Endothelial cell of umbilical vein (primary cell): Measurements from ENCODE around the gene HK3. TPM values are rescaled to one million over a fixed set of nuclear protein-coding genes. Genes with fewer than 3 reads are reported as not detected.

Experiments used
- BruUV-seq: library from RNA; stranded (reverse); fragments of 400-500 nt; replicated peaks from 2 replicates; lab custom pipeline; 2021; lab: Mats Ljungman, UMichigan
- CTCF ChIA-PET: fragments of 300-600, 350-600 bp; sonication (Branson Sonifier 250); formaldehyde crosslinking; loops from one replicate; lab custom pipeline; 2021; ENCODE audit warnings: antibody characterized with exemption, inconsistent platforms; lab: Charles Lee
- POLR2A ChIA-PET: fragments of 300-600, 350-600 bp; sonication (Branson Sonifier 250); formaldehyde crosslinking; loops from one replicate; lab custom pipeline; 2021; ENCODE audit warnings: antibody characterized with exemption, inconsistent platforms; lab: Charles Lee
- DNase-seq: peaks from one replicate; pipeline ENCODE4 v3.0.0-alpha.2; 2011; ENCODE audit warnings: low read depth, low spot score
- FAIRE-seq: peaks from 2 replicates; lab custom pipeline; 2011; peaks lifted over from hg19 to GRCh38; lab: Jason Lieb, UNC
- H2AFZ ChIP-seq: 2 replicates; pipeline ENCODE4 v1.6.0; 2012; ENCODE audit warnings: low read depth, low read length, control low read depth, inconsistent platforms
- H3K27ac ChIP-seq: 2 replicates; pipeline ENCODE4 v1.5.1; 2011; ENCODE audit warnings: low read depth, mild to moderate bottlenecking, control low read depth, low read length, moderate library complexity; ENCODE audit not compliant: insufficient read depth
- H3K27me3 ChIP-seq, 2 experiments: 2 replicates each; pipeline versions ENCODE4 v1.6.0 to v1.6.1; 2011; ENCODE audit warnings: low read length in 2 of 2, mixed read lengths in 1 of 2; ENCODE audit not compliant: control insufficient read depth in 2 of 2, insufficient read depth in 2 of 2
- H3K36me3 ChIP-seq, 2 experiments: 2 replicates in 1 of 2; 3 replicates in 1 of 2; pipeline ENCODE4 v1.5.1; 2011; ENCODE audit warnings: low read length in 2 of 2, mild to moderate bottlenecking in 1 of 2, moderate library complexity in 1 of 2; ENCODE audit not compliant: control insufficient read depth in 2 of 2, insufficient read depth in 2 of 2; ENCODE audit errors: extremely low read depth in 1 of 2
- H3K4me1 ChIP-seq: 3 replicates; pipeline ENCODE4 v1.5.1; 2011; ENCODE audit warnings: mild to moderate bottlenecking, low read length; ENCODE audit not compliant: control insufficient read depth, insufficient read depth; ENCODE audit errors: extremely low read depth
- H3K4me2 ChIP-seq: 2 replicates; pipeline ENCODE4 v1.6.1; 2011; ENCODE audit warnings: low read length, control low read depth, mixed read lengths; ENCODE audit not compliant: insufficient read depth
- H3K4me3 ChIP-seq, 3 experiments: fragments of 200-600 bp in 1 of 3; sonication (generic), shearing (Covaris generic) in 1 of 3; replicated peaks in 1 of 3; 2 replicates each; pipeline ENCODE4 v1.5.1; 2011 to 2016; ENCODE audit warnings: control low read depth in 3 of 3, low read length in 3 of 3, mild to moderate bottlenecking in 2 of 3, inconsistent platforms in 1 of 3, low read depth in 1 of 3, moderate library complexity in 1 of 3; ENCODE audit not compliant: insufficient read depth in 1 of 3
- H3K79me2 ChIP-seq: 2 replicates; pipeline ENCODE4 v1.6.0; 2012; ENCODE audit warnings: low read length, inconsistent platforms; ENCODE audit not compliant: control insufficient read depth, insufficient read depth
- H3K9ac ChIP-seq: replicated peaks from 2 replicates; pipeline ENCODE3; 2011; ENCODE audit warnings: low read length, control low read depth; ENCODE audit not compliant: insufficient read depth; ENCODE audit errors: extremely low read depth
- H3K9me1 ChIP-seq: replicated peaks from 3 replicates; pipeline ENCODE4 v1.6.0; 2011; ENCODE audit warnings: mild to moderate bottlenecking, low read length; ENCODE audit not compliant: control insufficient read depth, insufficient read depth; ENCODE audit errors: extremely low read depth
- H3K9me3 ChIP-seq: replicated peaks from 2 replicates; pipeline ENCODE4 v1.5.1; 2012; ENCODE audit warnings: low read length, inconsistent platforms; ENCODE audit not compliant: control insufficient read depth, insufficient read depth
- H4K20me1 ChIP-seq: replicated peaks from 2 replicates; pipeline ENCODE3; 2011; ENCODE audit warnings: mild to moderate bottlenecking, low read length; ENCODE audit not compliant: control insufficient read depth, insufficient read depth; ENCODE audit errors: extremely low read depth
- CTCF ChIP-seq, 2 donors: IDR thresholded peaks; 1 replicate in 1 of 2; 2 replicates in 1 of 2; pipeline ENCODE4 v1.5.1; 2011; ENCODE audit warnings: low read length in 2 of 2, mild to moderate bottlenecking in 2 of 2, moderate library complexity in 2 of 2, control low read depth in 1 of 2, inconsistent platforms in 1 of 2, low read depth in 1 of 2; ENCODE audit not compliant: insufficient read depth in 1 of 2; ENCODE audit errors: extremely low read depth in 1 of 2
- EZH2 ChIP-seq: IDR thresholded peaks from 2 replicates; pipeline ENCODE4 v1.6.1; 2012; ENCODE audit warnings: borderline replicate concordance, low read depth, mild to moderate bottlenecking, moderate library complexity, low read length, inconsistent platforms; ENCODE audit not compliant: severe bottlenecking
- FOS ChIP-seq: IDR thresholded peaks from 2 replicates; pipeline ENCODE4 v1.6.1; 2011; ENCODE audit warnings: mild to moderate bottlenecking, low read length, moderate library complexity, borderline replicate concordance; ENCODE audit not compliant: insufficient read depth
- GATA2 ChIP-seq: IDR thresholded peaks from 2 replicates; pipeline ENCODE4 v1.7.0; 2011; ENCODE audit warnings: low read depth, mild to moderate bottlenecking, moderate library complexity, mixed read lengths, low read length; ENCODE audit not compliant: insufficient read length, insufficient read depth
- JUN ChIP-seq: IDR thresholded peaks from 2 replicates; pipeline ENCODE4 v1.6.1; 2011; ENCODE audit warnings: borderline replicate concordance, low read depth; ENCODE audit not compliant: insufficient read length, insufficient read depth
- MAX ChIP-seq: IDR thresholded peaks from 2 replicates; pipeline ENCODE4 v1.6.1; 2011; ENCODE audit not compliant: insufficient read depth, insufficient read length
- MYC ChIP-seq: IDR thresholded peaks from one replicate; pipeline ENCODE4 v1.6.1; 2011; ENCODE audit warnings: mild to moderate bottlenecking, low read depth, low read length
- POLR2A ChIP-seq: IDR thresholded peaks from 2 replicates; pipeline ENCODE4 v1.6.1; 2012; ENCODE audit warnings: low read depth, mild to moderate bottlenecking, control low read depth, low read length
- POLR2AphosphoS5 ChIP-seq: IDR thresholded peaks from 2 replicates; pipeline ENCODE4 v1.6.1; 2012; ENCODE audit warnings: low read depth, mild to moderate bottlenecking, control low read depth, low read length, moderate library complexity; ENCODE audit not compliant: insufficient read depth
- dilution Hi-C: fragments of 300-500 bp; cut with MboI; formaldehyde crosslinking; loops from one replicate; pipeline ENCODE4 v1.15.0; 2019; ENCODE audit warnings: low sequenced_read_pairs; ENCODE audit not compliant: extremely low pct_ligation_motif_present
- intact Hi-C: fragments of 100-400 bp; cut with micrococcal nuclease; formaldehyde crosslinking; loops from one replicate; pipeline ENCODE4 v1.10.0; 2022
- polyA plus RNA-seq, 4 experiments: library from polyadenylated mRNA; depleted of rRNA in 3 of 4; stranded (reverse) in 3 of 4; unstranded in 1 of 4; fragments of >200 nt; gene quantifications; 2 replicates each; pipeline versions ENCODE4 v1.2.1 to v1.2.3, GENCODE V29; 2011 to 2012; ENCODE audit warnings: missing spikeins in 1 of 4
- total RNA-seq: library from RNA; stranded (reverse); gene quantifications from 2 replicates; pipeline ENCODE4 v1.2.3, GENCODE V29; 2021

The HK3 gene
- total and polyA plus RNA-seq, 2 donors (not counting 3 experiments of a cell fraction or from before 2014, with no cell fraction given) = not detected

DNA sequence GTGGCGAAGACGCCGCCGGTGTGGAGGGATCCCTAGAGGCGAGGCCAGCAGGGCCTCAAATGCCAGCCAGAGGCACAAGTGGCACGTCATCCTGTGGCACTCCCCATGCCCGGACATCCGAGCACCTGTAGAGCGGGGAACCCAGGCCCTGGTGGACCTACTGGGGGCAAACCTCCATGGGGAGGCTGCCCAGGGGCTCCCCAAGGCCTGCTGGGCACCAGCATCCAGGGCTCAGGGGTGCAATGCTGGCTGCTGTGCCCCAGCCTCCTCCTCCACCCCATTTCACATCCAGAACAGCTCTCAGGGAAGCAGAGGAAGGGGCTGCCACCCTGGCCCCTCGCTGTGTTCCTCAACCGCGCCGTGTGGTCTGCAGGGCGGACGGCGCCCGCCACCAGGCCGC is 43.5 kb downstream of the HK3 start:
- Histone ChIP-seq H3K4me2 (no peak overlapping the region), H4K20me1 (no peaks in the 10 kb centered on the region), H3K9me1 (no peaks in the 10 kb centered on the region), H3K9me3 (no peaks in the 10 kb centered on the region), H3K4me1 (no peaks in the 10 kb centered on the region), H3K27ac (no peak overlapping the region), H3K36me3 (no peaks in the 10 kb centered on the region), H3K79me2 (no peaks in the 10 kb centered on the region), H3K4me3 (no peak overlapping the region), H3K9ac (no peak overlapping the region), H2AFZ (no peak overlapping the region), H3K27me3 (no peaks in the 10 kb centered on the region)
- DNase-seq = no peak
- no peak for FAIRE-seq
- no TSS peak for BruUV-seq
- TF ChIP-seq GATA2 (no peak), POLR2A (no peak), JUN (no peak), POLR2AphosphoS5 (no peak), CTCF (IDR thresholded peaks at IDR 0.05; ENCODE audit: extremely low read depth in 1 of 2, insufficient read depth in 1 of 2, low read depth in 1 of 2, low read length in 2 of 2) (no peak), EZH2 (no peak), MAX (no peak), FOS (no peak), MYC (no peak)
- intact Hi-C loops (no loop called here), dilution Hi-C loops (no loop called here)
- ChIA-PET CTCF (interaction anchor here (1.7 kb wide), 1 partner anchor 195 kb away, joined by 6 read pairs; no protein-coding TSS in a partner anchor), POLR2A (no interaction called here)
